HL-60/S4 (cell line): Measurements from ENCODE around the gene EXD3.

ENCODE experiments used
- in situ Hi-C: fragments of 300-500 bp; cut with MboI; formaldehyde crosslinking; loops from 2 replicates; pipeline ENCODE4 v1.14.3; 2022; ENCODE audit warnings: low sequenced_read_pairs

The EXD3 gene

GRCh38 chr9:137433916-137434431 is 11.0 kb upstream of the EXD3 start:
- in situ Hi-C loops = no loop called here

DNA sequence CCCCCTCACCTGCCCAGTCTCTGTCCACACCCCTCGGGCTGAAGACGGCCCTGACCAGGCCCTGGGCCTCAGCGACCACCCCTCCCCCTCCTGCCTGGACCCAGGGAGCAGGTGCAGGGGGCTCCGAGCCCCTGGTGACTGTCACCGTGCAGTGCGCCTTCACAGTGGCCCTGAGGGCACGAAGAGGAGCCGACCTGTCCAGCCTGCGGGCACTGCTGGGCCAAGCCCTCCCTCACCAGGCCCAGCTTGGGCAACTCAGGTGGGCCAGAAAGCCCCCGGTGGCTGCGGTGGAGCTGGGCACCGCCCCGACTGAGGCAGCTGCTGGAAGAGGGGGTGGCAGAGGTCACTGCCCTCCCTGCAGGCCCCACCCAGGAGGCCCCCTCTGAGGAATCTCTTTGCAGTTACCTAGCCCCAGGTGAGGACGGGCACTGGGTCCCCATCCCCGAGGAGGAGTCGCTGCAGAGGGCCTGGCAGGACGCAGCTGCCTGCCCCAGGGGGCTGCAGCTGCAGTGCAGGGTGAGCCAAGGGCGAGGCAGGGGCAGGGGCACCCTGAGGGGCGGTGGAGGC is 10.5 kb upstream of the EXD3 start:
- in situ Hi-C loops = no loop called here

DNA sequence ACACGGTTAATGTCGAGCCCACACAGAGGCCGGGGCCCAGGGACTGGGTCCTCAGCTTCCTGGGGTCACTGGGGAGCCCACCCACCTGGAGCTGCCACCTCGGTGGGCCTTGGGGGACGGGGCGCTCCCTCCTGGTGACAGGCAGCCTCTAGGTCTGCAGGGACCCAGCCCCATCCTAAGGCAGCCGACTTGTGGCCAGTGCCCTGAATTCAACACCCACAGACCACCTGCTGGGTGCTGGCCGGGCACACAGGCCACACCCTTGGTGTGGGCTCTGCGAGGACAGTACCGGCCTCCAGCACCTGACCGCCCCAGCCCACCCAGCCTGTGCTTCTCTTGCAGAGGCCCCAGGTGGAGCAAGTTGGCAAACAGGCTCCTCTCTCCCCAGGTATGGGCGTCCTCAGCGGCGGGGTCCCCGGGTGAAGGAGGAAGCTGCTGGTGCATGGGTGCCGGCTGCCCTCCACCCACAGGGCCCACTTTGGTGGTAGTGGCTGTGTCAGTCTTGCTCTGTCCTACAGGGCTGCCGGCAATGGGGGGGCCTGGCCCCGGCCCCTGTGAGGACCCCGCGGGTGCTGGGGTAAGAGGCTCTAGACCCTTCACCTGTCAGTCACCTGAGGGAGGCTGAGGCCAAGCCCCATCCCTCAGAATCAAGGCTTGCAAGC is 9.9 kb upstream of the EXD3 start:
- in situ Hi-C loops = no loop called here

DNA sequence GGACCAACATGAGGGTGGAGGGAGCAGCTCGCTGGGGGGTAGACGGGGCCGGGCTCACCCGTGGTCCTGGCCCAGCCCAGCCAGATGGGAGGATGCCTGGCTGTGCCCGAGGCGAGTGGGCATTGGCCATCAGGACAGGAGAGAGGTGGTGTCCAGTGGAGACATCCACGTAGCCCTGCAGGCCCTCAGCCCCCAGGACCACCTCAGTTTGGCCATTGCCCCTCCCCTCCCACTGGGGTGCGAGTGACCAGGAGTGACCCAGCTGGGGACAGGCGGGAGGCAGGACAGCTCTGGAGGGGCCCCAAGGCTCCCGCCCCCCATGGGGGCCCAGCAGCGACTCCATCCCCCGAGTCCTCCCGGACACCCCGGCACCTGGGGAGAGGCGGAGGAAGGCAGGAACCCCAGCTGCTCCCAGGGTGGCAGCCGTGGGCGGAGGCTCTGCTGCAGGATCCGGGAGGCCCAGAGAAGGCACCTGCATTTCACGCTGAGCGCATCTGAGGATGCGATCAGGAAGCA is 8.5 kb upstream of the EXD3 start:
- in situ Hi-C loops = no loop called here

GRCh38 chr9:137430723-137431415 is 7.9 kb upstream of the EXD3 start:
- in situ Hi-C loops = no loop called here

GRCh38 chr9:137429974-137430722 is 7.2 kb upstream of the EXD3 start:
- in situ Hi-C loops = no loop called here

DNA sequence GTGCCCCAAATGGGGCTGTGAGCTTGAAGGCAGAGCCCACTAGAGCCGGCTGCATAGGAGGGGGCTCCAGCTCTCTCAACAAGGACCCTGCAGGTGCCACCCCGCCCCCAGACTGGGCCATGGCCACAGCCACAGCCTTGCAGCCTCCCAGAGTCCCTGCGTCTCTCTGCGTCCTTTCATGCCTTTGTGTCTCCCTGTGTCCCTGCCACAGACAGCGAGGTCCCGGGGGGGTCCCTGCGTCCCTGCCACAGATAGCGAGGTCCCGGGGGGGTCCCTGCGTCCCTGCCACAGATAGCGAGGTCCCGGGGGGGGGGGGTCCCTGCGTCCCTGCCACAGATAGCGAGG is 6.6 kb upstream of the EXD3 start:
- in situ Hi-C loops = no loop called here

DNA sequence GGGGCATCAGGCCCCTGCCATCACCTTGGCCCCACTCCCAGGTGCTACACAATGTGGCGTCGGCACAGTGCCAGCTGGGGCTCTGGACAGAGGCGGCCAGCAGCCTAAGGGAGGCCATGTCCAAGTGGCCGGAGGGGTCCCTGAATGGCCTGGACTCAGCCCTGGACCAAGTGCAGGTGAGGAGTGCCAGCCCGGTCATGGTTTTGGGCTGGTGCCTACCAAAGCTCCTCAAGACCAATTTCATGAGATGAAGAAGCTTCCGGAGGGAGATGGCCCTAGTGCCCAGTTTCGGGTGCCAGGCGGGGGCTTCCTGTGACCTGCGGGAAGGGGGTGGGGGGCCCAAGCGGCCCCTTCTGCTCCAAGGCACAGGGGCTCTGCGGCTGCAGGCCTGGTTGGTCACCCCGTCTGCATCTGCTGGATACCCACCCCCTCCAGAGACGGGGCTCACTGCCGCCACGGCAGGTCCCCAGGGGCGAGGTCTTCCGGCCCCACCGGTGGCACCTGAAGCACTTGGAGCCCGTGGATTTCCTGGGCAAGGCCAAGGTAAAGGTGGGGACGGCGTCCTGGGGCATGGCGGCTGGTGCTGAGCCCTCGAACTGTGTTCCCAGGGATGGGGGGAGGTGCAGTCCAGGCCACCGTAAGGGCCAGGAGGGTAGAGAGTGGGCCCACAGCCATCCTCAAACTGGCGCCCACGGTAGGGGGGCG is 6.0 kb upstream of the EXD3 start:
- in situ Hi-C loops = no loop called here

DNA sequence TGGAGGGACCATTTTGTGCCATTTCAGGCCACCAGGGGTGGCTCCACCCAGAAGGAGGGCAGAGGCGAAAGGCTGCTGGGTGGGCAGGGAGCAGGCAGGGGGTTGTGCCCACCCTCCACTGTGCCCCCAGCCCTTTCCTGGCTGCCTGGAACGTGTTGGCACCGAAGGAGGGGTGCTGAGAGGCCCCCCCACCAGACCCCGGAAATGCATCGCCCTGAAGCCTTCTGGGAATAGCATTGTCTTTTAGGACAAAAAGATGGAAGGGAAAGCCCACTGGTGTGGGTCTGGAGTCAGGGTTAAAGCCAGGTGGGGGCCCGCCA is 5.3 kb upstream of the EXD3 start:
- in situ Hi-C loops = no loop called here

GRCh38 chr9:137427454-137428310 is 4.7 kb upstream of the EXD3 start:
- in situ Hi-C loops = no loop called here

DNA sequence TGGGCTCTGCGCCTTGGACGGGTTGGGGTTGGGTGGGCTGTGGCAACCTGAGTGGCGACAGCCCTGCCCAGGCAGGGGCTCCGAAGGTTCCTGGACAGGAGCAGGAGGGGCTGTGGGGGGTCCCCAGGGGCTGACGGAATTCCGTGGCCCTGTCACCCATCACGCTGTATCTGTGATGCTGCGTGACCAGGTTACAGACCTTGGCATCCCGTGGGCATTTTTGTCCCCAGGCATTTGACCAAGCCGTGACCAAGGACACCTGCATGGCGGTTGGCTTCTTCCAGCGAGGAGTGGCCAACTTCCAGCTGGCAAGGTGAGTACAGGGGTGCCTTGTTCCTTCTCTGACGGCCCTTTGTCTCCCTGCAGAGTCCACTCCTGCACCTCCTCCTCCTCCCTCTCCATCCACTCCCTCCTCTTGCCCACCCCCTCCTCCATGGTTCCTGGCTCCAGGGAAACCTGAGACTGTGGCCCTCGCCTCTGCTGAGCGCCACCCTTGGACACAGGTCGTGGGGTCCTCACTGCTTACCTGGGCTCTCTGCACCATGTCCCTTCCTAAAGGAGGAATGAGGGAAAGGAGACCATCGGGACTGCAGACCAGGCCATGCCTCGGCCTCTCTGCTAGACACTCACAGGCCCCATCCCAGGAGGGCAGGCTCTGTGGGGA is 3.2 kb upstream of the EXD3 start:
- in situ Hi-C loops = no loop called here

GRCh38 chr9:137423514-137424291 is 741 bp upstream of the EXD3 start:
- in situ Hi-C loops = no loop called here

GRCh38 chr9:137421838-137422603 is 941 bp downstream of the EXD3 start:
- in situ Hi-C loops = no loop called here

DNA sequence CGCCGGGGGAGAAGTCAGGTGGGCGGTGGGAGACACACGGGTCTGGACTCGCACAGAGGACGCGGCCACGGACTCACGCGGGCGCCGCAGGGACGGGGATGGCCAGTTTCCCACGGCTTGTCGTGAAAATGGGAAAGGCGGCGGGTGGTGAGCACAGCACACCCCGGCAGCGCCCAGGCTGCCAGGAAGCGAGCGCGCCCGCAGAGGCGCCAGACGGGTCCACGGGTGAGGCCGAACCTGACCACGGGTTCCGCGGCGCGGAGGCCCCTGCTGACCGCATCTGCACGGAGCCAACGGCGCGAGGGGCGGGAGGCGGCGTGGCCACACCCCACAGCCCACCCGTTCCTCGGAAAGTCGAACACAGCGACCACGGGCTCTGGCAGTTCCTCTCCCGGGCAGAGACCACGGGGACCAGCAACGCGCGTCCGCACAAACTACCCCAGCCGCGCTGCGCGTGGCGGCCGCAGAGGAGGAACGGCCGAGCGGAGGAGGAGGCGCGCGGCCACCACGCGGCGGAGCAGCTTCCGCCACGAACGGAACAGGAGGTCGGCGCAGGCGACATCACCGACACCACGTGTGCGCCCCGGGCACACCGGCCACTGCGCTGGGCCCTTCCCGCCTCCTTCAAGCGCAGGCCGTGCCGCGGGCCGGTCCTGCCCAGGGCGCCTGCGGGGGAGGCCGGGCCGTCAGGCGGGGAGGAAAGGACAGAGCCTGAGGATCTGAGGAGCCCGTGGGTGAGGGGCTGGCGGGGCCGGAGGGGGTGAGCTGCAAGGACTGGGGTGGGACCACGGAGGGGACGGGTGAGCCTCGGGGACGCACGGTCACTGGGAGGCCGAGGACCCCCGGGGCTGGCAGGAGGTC is 5.6 kb downstream of the EXD3 start:
- in situ Hi-C loops = no loop called here

GRCh38 chr9:137416563-137417151 is 6.3 kb downstream of the EXD3 start:
- in situ Hi-C loops = no loop called here

GRCh38 chr9:137416006-137416562 is 6.9 kb downstream of the EXD3 start:
- in situ Hi-C loops = no loop called here
